ENCODE data around the gene ZNF208. TPM values are rescaled to one million over a fixed set of nuclear protein-coding genes. Genes with fewer than 3 reads are reported as not detected.

The ZNF208 gene
- total and polyA plus RNA-seq, 2 of the 8 experiments (the other 6 are each of a cell fraction or from before 2014, with no cell fraction given) = not detected

DNA sequence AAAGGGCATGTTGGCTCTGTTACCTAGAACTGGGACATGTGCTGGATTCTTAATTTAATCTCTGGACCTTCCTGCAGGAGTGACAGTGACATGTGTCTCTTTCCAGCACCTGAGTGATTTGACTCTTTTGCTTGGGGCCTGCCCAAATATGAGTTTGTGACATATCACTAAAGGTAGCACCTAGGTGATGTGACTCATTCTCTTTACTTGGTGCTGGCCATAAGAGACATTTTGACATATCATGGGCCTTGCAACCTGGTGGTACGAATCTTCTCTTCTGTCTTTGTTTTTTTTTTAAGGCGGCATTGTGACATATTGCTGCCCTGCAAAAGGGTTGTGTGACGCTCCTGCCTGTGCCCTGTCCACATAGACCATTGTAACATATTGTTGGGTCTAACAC lies 108.9 kb downstream of the ZNF208 start (continued):
- TF ChIP-seq BACH1 (IDR thresholded peaks at IDR 0.05; ENCODE audit: low read length) (no peak), JUND (IDR thresholded peaks at IDR 0.05; ENCODE audit: low read length) (no peak), CEBPB (IDR thresholded peaks at IDR 0.05; ENCODE audit: low read depth, low read length) (no peak), ZNF274 (IDR thresholded peaks at IDR 0.05; ENCODE audit: borderline replicate concordance, extremely low read depth, low read length) (no peak)

Data from H1 (cell line).